Erythroblast (primary cell): ENCODE results near the gene OR6B1.

Experiments used
- GATA1 ChIP-seq: IDR thresholded peaks from 2 replicates; pipeline ENCODE4 v1.6.1; 2011; ENCODE audit warnings: low read depth, mild to moderate bottlenecking, control low read depth, low read length, moderate library complexity
- POLR2A ChIP-seq: IDR thresholded peaks from 2 replicates; pipeline ENCODE4 v1.6.1; 2011; ENCODE audit warnings: mild to moderate bottlenecking, low read length

GRCh38 chr7:144009361-144009760 is 9.2 kb downstream of the OR6B1 start:
- TF ChIP-seq POLR2A (no peak), GATA1 (no peak)
